22Rv1 (cell line): ENCODE data around the gene ZBTB32.

Source experiments
- ZFX ChIP-seq: fragments of 450-650 bp; IDR thresholded peaks from 2 replicates; pipeline ENCODE4 v1.6.1; 2017; ENCODE audit warnings: antibody characterized with exemption, borderline replicate concordance
- TF ChIP-seq, protein P1 (sequence below): fragments of 450-650 bp; IDR thresholded peaks from 2 replicates; pipeline ENCODE4 v1.5.1; 2017; ENCODE audit warnings: mild to moderate bottlenecking

GRCh38 chr19:35738021-35738886 lies 33.9 kb downstream of the ZBTB32 start:
- TF ChIP-seq, protein P1, sequence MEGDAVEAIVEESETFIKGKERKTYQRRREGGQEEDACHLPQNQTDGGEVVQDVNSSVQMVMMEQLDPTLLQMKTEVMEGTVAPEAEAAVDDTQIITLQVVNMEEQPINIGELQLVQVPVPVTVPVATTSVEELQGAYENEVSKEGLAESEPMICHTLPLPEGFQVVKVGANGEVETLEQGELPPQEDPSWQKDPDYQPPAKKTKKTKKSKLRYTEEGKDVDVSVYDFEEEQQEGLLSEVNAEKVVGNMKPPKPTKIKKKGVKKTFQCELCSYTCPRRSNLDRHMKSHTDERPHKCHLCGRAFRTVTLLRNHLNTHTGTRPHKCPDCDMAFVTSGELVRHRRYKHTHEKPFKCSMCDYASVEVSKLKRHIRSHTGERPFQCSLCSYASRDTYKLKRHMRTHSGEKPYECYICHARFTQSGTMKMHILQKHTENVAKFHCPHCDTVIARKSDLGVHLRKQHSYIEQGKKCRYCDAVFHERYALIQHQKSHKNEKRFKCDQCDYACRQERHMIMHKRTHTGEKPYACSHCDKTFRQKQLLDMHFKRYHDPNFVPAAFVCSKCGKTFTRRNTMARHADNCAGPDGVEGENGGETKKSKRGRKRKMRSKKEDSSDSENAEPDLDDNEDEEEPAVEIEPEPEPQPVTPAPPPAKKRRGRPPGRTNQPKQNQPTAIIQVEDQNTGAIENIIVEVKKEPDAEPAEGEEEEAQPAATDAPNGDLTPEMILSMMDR: no peak
- no peak for TF ChIP-seq ZFX
